Activated CD4-positive, alpha-beta T cell treated with anti-CD3 and anti-CD28 coated beads for 48 hours (primary cell): ENCODE data around the gene MSI2.
A peak's percentile ranks its signal among the peaks of the same experiment; 100 is the strongest.

Experiments used
- DNase-seq: peaks from one replicate; pipeline ENCODE4 v3.0.0-alpha.2; 2020

MSI2 gene

DNA sequence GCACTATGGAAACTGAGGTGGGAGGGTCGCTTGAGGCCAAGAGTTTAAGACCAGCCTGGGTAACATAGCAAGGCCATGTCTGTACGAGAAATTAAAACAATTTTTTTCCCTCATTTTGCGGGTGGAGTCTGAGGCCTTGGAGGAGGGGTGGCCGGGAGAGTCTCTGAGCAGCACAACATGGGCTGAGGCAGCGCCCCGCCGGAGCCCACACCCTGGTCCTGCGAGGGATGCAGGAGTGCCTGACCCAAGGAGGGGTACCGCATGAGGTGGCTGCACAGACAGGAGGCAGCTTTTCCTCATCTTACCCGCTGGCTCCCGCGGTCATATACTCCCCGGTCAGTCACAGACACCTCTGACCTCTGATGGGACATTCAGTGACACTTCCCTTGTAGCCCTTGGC lies 67.7 kb downstream of the MSI2 start:
- no peak for DNase-seq

DNA sequence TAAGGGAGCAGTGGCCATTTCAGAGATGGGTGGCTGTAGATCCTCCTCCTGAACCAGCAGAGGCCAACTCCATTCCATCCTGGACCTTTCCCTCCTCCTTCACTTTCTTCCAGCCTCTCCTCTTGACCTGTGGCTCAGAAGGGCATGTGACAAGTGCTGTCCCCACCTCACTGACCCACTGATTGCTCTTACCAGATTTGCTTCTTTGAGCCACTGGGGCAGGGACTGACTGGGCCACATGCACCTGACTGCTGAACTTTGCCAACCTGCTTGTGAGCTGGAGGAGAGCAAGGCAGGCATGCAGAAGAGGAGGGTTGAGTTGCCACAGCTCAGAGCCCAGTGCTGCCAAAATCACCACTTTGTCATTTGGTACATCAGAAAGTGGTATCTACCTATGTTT lies 68.3 kb downstream of the MSI2 start:
- no peak for DNase-seq

DNA sequence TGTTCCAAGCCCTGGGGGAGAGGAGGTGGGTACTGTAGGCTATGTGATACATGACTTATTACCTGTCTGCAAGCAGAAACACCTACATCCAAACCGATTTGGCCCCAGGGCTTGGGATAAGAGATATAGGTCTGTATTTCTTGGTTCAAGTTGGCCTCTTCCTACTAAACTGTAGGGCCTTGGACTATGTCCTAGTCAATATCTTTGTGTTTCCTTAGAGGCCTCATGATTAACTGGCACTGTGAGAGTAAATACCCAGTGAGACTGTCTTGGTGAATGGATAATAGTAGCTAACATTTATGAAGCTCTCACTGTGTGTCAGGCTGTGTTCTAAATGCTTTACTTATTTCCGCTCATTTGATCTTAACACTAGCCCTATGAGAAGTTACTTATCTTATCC lies 70.0 kb downstream of the MSI2 start:
- no peak for DNase-seq

DNA sequence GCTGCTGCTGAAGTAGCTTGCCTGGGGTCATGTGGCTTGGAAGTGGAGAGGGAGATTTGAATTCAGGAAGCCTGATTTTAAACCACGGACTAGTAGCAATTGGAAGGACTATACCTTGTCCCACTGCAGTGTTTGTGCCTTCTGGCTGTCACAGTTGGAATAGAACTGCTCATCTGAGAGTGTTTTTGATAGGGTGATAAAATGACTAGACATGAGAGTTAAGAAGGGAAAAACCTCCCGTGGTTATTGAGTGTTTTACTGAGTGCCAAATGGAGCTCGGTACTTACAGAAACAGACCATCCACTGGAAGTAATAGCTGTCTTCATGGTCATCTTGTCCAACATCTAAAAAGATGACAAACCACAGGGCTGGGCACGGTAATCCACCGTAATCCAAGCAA lies 70.4 kb downstream of the MSI2 start:
- no peak for DNase-seq

DNA sequence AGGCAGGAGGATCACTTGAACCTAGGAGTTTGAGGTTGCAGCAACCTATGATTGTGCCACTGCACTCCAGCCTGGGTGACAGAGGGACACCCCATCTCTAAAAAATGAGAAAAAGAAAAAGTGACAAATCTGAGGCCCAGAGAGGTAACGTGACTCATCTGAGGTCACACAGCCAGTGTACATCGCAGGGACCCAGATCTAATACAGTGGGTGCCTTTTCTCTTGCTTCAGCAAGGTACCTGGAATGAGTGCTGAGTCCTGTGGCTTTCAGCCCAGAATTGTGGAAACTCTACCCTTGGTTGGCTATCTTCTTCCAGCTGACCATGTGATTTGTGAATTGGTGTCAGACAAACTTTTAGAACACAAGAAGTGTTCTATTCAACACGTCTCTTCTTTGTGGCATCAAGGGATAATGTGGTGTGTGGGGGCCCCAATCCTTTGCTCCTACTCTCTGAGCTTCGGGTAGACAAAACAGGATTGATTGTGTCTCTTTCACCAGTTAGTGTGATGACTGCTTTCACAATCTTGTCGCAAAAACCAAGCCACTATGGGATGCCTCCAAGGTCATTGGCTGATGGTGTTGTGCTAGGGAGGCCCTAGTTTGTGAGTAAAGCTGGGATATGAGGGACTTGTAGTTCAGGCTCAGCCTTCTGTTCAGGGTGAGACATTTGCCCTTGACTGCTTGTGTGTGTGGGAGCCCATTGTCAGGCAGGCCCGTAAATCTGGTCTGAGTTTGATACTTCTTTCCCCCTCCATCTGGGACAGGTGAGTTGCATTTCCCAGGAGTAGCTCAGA lies 71.0 kb downstream of the MSI2 start:
- peak; percentile 11 for DNase-seq

DNA sequence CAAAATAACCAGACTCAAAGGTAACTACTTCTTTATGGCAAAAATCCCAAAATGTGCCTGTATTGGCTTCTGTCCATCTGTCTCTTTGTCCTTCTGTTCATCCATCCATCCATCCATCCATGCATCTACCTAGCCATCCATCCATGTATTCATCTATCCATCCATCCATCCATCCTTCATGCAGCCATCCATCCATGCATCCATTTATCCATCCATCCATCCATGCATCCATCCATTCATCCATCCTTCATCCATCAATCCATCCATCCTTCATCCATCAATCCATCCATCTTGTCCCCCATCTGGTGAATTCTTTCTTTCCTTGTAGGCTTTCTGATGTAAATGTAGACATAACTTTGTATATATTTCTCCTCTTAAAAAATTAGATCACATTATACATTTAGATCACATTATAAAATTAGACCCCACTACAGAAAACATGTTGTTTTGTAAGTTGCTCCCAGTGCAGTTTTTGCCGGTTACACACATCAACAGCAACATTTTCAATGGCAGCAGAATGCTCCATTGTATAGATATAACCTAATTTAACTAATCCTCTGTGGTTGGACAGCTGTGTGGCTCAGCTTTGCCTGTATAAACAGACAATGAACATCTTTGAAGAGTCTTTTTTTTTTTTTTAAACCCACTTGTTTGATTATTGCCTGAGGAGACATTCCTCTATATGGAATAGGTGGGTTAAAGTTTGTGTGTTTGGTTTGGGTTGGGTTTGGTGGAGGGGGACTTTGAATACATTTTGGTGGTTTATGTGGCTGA lies 72.0 kb downstream of the MSI2 start:
- no peak for DNase-seq

DNA sequence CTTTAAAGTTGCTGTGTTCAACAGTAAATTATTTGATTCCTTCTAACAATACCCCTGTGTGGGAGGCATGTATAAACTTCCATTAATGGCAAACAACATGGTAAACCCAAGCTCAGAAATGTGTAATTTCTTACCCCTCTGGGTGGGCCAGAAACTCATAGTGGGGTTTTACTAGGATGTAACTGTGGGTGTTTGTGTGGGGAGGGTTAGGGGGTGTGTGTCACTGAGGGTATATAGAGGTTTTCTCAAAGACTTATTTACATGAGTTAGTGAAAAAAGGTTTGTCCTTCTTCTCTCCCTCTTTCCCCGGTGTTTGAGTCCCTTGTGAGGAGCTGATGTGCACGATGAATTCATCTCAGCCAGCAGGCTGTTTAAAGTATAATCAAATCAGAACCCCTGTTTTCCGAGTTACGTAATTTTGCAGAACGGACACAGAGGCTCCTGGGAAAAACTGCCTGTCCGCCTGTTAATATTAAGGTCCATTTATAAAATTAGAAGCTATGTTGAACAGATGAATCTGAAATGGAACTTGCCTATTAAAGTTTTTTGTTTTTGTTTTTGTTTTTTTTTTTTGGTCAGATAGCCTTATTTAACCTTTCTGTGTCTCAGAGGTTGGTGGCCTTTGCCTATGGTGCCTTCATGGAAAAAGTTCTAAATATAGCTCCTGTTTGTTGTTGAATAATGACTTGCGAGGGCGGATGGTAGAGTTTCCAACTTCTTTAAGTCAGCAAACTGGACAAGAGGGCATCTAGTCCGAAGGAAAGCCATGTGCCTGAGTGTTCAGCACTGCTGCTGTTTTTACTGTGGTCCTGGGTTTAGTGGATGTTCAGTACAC lies 73.3 kb downstream of the MSI2 start:
- DNase-seq, result no peak

DNA sequence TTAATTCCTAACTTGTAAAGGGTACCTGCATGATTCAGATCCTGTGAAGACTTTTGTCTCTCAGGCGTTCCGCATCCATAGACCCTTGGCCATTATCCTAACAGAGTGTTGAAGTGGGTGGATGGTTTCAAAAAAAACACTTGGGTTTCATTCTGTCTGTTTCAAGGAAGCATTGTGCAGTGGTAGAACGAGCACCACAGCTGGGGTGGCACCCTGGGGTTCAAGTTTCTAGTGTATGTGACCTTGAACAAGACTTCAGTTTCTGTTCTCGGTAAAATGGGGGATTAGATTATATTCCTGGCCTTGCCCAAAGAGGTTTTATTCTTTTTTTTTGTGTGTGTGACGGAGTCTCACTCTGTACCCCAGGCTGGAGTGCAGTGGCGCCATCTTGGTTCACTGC lies 74.3 kb downstream of the MSI2 start:
- DNase-seq, result no peak

DNA sequence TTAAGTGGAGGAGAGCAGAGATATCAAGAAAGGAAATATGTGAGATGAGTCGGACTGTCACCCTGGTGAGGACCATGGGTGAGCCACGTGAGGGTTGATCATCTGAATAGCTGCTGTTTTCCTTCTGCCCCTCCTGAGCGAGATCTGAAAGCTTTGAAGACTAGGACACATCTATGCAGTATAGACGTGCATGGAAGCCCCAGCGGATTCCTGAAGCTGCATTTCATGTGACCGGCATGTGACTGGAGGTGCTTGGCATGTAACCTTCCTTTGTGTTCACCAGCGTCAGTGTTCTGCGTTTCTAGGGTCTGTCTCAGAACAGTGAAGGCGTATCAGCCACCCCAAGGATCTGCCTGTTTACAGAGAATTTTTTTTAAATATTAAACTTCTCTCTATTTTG lies 75.1 kb downstream of the MSI2 start:
- no peak for DNase-seq

DNA sequence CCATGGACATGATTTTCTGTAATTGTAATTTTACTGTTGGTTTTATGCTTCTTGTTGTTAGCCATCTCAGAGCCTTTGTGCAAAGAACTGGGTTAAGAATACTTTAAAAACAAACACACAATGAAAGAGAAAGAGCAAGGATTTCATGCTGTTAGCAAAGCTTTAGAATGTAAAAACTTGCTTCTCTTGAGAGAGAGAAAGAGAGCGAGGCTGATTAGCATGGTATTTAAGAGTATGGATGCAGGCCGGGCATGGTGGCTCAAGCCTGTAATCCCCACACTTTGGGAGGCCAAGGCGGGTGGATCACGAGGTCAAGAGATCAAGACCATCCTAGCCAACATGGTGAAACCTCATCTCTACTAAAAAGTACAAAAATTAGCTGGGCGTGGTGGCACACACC lies 76.2 kb downstream of the MSI2 start:
- DNase-seq, result no peak

DNA sequence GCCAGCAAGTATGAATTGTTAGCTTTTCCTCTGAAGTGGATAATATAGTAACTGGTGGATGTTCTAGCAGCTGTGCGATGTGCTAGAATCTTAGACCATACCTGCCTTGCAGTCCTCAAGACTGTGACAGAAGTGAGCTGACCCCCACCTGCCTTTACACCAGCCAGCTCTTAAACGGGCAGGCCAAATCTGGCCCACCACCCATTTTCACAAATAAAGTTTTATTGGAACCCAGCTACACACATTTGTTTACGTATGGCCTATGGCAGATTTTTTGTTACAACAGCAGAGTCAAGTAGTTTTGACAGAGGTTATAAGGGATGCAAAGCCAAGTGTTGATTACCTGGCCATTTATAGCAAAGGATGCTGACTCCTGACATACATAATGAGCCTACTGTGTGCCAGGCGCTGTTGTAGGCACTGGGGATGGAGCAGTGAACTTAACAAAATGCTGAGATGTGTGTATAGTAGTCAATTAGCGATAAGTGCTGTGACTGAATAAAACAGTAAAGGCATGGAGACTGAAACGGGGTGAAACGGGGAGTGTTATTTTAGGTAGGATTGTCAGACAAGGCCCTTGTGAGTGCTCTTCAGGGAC lies 79.0 kb downstream of the MSI2 start:
- DNase-seq, result no peak

DNA sequence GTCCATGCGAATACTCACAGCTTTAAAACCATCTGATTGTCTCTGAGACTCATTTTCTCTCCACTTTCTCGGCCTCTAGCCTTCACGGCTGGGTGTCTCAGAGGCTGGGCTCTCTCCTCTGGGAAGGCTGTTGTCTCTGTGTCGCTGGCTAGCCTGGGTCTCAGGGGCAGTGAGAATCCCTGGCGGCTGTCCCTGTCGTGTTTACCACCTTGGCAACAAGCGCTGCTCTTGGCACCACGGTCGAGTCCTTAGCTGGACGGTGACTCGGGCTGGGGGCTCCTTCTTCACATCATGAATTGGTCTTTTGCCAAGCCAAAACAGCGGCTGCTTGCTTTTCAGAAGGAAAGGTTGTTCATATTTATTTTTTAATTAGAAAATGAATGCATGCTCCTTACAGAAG lies 81.1 kb downstream of the MSI2 start:
- DNase-seq, result no peak

DNA sequence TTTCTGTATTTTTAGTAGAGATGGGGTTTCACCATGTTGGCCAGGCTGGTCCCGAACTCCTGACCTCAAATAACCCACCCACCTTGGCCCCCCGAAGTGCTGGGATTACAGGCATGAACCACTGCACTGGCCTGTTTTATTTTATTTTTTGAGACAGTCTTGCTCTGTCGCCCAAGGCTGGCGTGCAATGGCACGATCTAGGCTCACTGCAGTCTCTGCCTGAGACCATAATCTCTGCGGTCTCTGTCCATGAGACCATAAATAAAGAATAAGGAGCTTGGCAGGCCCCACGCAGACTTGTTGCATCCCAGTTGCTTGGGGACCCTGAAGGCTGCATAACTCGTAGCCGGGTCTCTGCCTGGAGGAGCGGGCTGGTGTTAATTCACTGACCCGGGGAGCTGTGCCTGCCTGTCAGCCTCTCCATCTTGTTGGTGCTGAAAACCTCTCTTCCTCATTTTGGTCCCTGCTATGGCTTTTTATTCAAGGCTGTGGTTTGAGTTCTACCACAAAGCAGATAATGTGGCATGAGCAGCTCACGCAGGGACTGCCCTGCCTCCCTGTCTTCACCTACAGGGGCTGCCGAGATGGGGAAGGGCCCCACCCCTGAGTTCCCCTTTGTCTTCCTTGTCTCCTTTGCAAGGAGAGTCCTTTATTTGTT lies 82.1 kb downstream of the MSI2 start:
- no peak for DNase-seq

DNA sequence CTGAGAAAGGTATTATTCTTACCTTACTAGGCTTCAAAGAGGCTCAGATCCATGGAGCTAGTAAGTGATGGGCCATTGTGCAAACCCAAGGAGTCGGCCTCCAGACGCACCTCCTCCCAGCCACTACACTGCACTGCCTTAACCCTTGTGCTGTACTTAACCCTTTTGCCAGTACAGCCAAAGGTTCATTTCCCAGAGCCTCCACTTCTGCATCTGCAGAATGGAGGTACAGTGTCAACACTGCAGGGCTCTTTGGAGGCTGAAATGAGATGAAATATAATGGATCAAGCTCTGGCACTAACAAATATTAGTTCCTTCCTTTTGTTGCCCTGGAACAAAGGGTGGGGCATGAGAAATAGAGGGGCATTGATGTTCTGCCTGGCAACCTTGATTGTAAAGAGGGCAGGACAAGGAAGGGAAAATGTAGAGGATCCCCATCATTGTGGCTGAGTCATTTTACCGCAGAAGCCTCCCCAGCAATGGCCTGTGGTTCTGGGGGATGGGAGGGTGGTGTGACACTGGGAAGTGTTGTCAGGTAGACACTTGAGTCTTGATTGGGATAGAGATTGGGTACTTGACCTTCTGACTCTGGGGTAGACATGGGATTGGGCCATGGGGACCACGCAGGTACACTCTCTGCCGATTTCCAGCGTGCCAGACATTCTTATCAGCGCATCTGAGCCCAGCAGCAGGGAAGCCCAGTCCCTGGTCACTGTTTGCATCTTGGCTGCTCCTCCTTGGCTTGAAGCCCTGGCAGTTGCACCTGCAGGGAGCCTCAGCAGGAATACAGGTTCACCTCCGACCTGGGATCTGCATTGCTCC lies 84.0 kb downstream of the MSI2 start:
- DNase-seq, result no peak

DNA sequence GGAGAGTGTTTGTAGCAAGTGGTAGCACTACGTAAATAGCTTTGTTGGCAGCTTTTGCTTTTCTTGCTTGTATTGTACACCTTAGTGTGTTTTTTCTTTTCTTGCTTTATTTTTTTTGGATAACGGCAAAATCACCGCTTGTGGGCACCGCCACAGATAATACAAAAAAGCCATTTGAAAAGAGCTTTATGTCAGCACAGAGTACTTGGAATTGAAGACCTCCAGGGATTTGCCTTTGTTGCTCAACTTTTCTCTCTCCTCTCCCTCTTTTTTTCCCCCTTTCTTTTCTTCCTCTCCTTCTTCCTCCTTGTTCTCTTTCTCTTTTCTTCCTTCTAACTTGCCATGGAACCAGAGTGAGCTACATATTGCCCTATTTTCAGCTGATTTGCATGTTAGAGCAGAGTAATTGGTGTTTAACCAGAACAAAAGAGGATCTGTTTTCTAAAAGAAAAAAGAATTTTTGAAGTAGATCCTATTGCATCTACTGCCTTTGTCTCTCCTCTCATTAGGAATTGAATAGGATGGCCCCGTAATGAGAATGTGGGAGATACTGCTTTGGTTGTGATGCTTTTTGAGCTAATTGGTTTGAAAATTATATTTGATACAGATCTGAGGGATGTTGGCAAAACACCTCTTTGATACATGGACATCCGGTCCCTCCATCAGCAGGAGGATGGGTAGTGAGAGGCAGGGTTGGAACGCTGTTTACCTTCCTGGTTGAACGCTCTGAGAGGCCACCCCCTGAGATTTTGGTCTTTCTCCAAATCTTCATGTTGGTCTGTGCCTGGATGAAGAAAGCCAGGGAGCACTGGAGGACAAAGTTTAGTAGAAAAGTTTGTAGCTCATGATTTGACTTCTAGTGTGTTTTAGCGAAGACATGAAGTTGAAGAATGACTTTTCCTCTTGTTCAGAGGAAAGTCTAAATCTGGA lies 85.6 kb downstream of the MSI2 start:
- no peak for DNase-seq

DNA sequence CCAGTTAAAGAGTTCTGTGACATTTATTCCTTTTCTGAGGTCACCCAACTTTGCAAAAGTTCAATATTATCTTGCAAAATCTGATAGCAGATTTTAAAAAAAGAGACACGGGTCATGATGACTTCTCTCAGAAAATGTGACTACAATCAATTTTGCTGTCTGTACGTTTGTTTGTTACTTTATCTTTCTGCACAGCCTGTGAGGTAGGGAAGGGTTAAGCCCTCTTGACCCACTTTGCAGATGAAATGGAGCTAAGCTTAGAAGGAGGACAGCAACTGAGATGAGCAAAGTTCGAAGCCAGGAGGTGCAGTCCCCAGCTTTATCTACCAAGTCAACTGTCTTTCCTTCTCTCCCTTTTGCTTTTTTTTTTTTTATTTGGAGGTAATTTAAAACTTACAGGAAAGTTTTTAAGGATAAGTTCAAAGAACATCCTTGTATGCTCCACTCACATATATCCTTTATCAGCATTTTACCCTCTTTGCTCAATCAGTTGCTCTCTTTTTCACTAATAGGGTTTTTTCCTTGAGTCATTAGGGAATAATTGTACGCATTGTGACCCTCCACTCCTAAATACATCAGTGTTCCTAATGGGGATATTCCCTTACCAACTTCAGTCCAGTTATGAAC lies 86.8 kb downstream of the MSI2 start:
- DNase-seq, result no peak

DNA sequence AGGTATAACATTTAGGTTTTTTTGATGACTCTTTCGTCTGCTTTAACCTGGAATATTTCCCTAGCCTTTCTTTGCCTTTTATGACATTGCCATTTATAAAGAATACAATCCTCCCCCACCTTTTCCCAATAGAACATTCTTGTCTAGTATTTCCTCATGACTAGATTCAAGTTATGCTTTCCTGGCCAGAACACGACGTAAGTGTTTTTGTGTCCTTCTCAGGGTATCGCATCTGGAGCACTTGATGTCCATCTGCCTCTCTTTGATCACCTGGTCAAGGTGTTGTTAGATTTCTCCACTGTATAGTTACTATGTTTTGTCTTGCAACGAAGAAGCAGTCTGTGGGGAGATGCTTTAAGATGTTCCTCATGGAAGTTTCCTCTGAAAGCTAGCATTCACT lies 87.4 kb downstream of the MSI2 start:
- DNase-seq, result no peak

DNA sequence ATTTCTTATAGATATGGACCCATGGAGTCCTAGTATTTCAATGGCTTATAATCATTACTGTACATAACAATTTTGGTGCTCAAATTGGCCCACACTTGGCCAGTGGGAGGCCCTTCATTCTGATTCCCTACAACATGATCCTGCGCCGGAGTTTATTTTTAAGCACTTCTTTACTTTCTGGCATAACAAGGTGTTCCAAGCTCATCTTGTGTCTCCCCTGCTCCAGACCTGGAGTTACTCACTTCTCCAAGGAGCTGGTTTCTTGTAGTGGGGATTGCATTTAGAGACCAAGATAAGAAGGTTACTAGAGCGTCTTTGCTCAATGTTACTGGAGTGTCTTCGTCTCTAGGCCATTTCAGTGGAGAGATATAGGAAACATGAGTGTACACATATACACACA lies 87.9 kb downstream of the MSI2 start:
- DNase-seq, result no peak

DNA sequence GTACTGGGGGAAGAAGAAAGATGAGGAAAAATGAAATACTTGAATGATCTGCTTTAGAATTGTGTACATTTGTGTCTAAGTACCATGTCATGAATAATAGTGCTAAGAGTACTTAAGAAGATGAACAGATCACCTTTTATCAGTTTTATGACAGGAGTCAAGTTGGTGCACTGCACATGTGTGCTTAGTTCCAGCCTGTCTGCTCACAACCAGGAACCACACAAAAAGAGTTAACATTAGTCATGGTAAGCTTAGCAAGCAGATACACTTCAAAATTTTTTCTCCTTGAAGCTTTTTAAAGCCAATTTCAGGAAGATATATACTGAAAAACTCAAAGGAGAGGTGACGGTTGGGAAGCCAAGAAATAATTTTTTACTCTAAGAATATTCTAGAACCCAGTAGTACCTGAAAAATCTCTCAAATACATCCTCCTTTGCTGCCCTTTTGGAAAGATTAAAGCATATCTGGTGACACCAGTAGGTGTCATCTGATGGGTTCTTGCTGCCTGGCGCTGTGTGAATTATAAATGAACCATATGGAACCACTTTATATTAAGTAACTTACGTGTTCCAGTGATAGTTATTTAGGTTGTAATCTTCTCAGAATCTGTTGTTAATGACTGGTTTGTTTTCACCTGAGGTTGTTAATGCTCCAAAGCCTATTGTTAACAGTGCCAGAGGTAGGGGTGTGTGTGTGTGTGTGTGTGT lies 93.4 kb downstream of the MSI2 start:
- DNase-seq, result no peak
